ENCODE measurements around the gene GOLPH3. TPM values are rescaled to one million over a fixed set of nuclear protein-coding genes. Genes with fewer than 3 reads are reported as not detected.
"Not testable (repeated sequence)": the region's sequence is repeated elsewhere in the genome, so short reads cannot be mapped to it uniquely, and the experiment has no call there.

Gene GOLPH3
- total RNA-seq, 2 experiments from 2014 or later = 65.3 to 69.7 TPM

GRCh38 chr5:32195265-32195664 is 21.1 kb upstream of the GOLPH3 start:
- H3K36me3 Mint-ChIP-seq = no peaks in the 10 kb centered on the region
- no peaks in the 10 kb centered on the region for H3K9me3 Mint-ChIP-seq
- DNase-seq (no peak), ATAC-seq (ENCODE audit: low read depth) (no peak)
- POLR2A ChIA-PET = no interaction called here
- peaks cover 5% of the 10 kb centered on the region for H3K4me1 Mint-ChIP-seq
- H3K27ac Mint-ChIP-seq = no peak overlapping the region
- H3K4me3 Mint-ChIP-seq = no peak overlapping the region
- H3K27me3 Mint-ChIP-seq = peaks cover 20% of the 10 kb centered on the region

- ATAC-seq (ENCODE audit: low read depth) = no peak
- POLR2A ChIA-PET = no interaction called here
- Mint-ChIP-seq H3K4me1 (peaks cover 5% of the 10 kb centered on the region), H3K27me3 (peaks cover 17% of the 10 kb centered on the region), H3K9me3 (peaks cover 2% of the 10 kb centered on the region), H3K27ac (no peak overlapping the region), H3K4me3 (no peak overlapping the region), H3K36me3 (no peaks in the 10 kb centered on the region)
- DNase-seq = no peak
Measured at GRCh38 chr5:32193591-32193990, 19.5 kb upstream of the GOLPH3 start.

GRCh38 chr5:32190095-32190494 is 16.0 kb upstream of the GOLPH3 start:
- Mint-ChIP-seq H3K4me3 (no peak overlapping the region), H3K36me3 (peaks cover 2% of the 10 kb centered on the region), H3K9me3 (peaks cover 2% of the 10 kb centered on the region), H3K4me1 (peaks cover 5% of the 10 kb centered on the region), H3K27me3 (peaks cover 13% of the 10 kb centered on the region), H3K27ac (no peak overlapping the region)
- POLR2A ChIA-PET = no interaction called here
- no peak for DNase-seq
- ATAC-seq (ENCODE audit: low read depth) = no peak

GRCh38 chr5:32187675-32188074 is 13.6 kb upstream of the GOLPH3 start:
- Mint-ChIP-seq H3K9me3 (peaks cover 3% of the 10 kb centered on the region), H3K27me3 (no peaks in the 10 kb centered on the region), H3K4me3 (no peak overlapping the region), H3K4me1 (no peaks in the 10 kb centered on the region), H3K27ac (no peak overlapping the region), H3K36me3 (peaks cover 2% of the 10 kb centered on the region)
- ATAC-seq (ENCODE audit: low read depth) = no peak
- DNase-seq = no peak
- POLR2A ChIA-PET = no interaction called here

- peaks cover 4% of the 10 kb centered on the region for H3K36me3 Mint-ChIP-seq
- POLR2A ChIA-PET = no interaction called here
- H3K27me3 Mint-ChIP-seq = peaks cover 6% of the 10 kb centered on the region
- DNase-seq (no peak), ATAC-seq (ENCODE audit: low read depth) (peak; percentile 30)
- peaks cover 1% of the 10 kb centered on the region for H3K9me3 Mint-ChIP-seq
- H3K4me3 Mint-ChIP-seq = no peak overlapping the region
- no peaks in the 10 kb centered on the region for H3K4me1 Mint-ChIP-seq
- H3K27ac Mint-ChIP-seq = no peak overlapping the region
Measured at GRCh38 chr5:32182463-32183063, 8.4 kb upstream of the GOLPH3 start.

- no peak for DNase-seq
Measured at GRCh38 chr5:32173267-32174010, 680 bp downstream of the GOLPH3 start.

GRCh38 chr5:32172923-32173266 is 1.2 kb downstream of the GOLPH3 start:
- ATAC-seq (ENCODE audit: low read depth) = no peak

More at GRCh38 chr5:32173267-32174010, 680 bp downstream of the GOLPH3 start:
- no peaks in the 10 kb centered on the region for H3K9me3 Mint-ChIP-seq
- peaks cover 2% of the 10 kb centered on the region for H3K27me3 Mint-ChIP-seq
- H3K4me1 Mint-ChIP-seq = peaks cover 27% of the 10 kb centered on the region
- H3K27ac Mint-ChIP-seq = peak overlapping the region; percentile 98
- ATAC-seq (ENCODE audit: low read depth) = peak; percentile 40
- peaks cover 18% of the 10 kb centered on the region for H3K36me3 Mint-ChIP-seq
- peak overlapping the region; percentile 98 for H3K4me3 Mint-ChIP-seq
- POLR2A ChIA-PET = interaction anchor here (0.6 to 1.8 kb wide), 12 partner anchors 10 to 412 kb away, joined by 3 to 8 read pairs (median 4); partner anchors contain the start of genes MTMR12 and SUB1

GRCh38 chr5:32172186-32172911 is 1.8 kb downstream of the GOLPH3 start:
- peak overlapping the region; percentile 98 for H3K27ac Mint-ChIP-seq
- ATAC-seq (ENCODE audit: low read depth); H3K9me3 Mint-ChIP-seq; H3K27me3 Mint-ChIP-seq: not testable (repeated sequence)
- H3K4me1 Mint-ChIP-seq = peaks cover 28% of the 10 kb centered on the region
- H3K4me3 Mint-ChIP-seq = peak overlapping the region; percentile 98
- H3K36me3 Mint-ChIP-seq = peaks cover 22% of the 10 kb centered on the region
- peak; percentile 44 for DNase-seq
- POLR2A ChIA-PET = interaction anchor here (0.7 kb wide), 3 partner anchors 9 to 359 kb away, joined by 3 read pairs; no protein-coding TSS in a partner anchor

More at GRCh38 chr5:32172923-32173266, 1.2 kb downstream of the GOLPH3 start:
- peak overlapping the region; percentile 98 for H3K4me3 Mint-ChIP-seq
- no peaks in the 10 kb centered on the region for H3K9me3 Mint-ChIP-seq
- peak overlapping the region; percentile 98 for H3K27ac Mint-ChIP-seq
- DNase-seq = no peak
- no peaks in the 10 kb centered on the region for H3K27me3 Mint-ChIP-seq
- H3K36me3 Mint-ChIP-seq = peaks cover 20% of the 10 kb centered on the region
- POLR2A ChIA-PET = interaction anchor here (0.6 to 0.7 kb wide), 2 partner anchors 10 to 346 kb away, joined by 3 read pairs; no protein-coding TSS in a partner anchor
- H3K4me1 Mint-ChIP-seq = peaks cover 28% of the 10 kb centered on the region

- H3K27ac Mint-ChIP-seq = no peak overlapping the region
- H3K27me3 Mint-ChIP-seq = no peaks in the 10 kb centered on the region
- H3K36me3 Mint-ChIP-seq = peaks cover 25% of the 10 kb centered on the region
- POLR2A ChIA-PET = no interaction called here
- no peaks in the 10 kb centered on the region for H3K9me3 Mint-ChIP-seq
- peaks cover 24% of the 10 kb centered on the region for H3K4me1 Mint-ChIP-seq
- DNase-seq (no peak), ATAC-seq (ENCODE audit: low read depth) (no peak)
- H3K4me3 Mint-ChIP-seq = peak overlapping the region; percentile 25
Measured at GRCh38 chr5:32170303-32171151, 3.6 kb downstream of the GOLPH3 start.

GRCh38 chr5:32168460-32169033 is 5.6 kb downstream of the GOLPH3 start:
- DNase-seq (no peak), ATAC-seq (ENCODE audit: low read depth) (no peak)
- Mint-ChIP-seq H3K9me3 (no peaks in the 10 kb centered on the region), H3K4me3 (no peak overlapping the region), H3K27me3 (no peaks in the 10 kb centered on the region), H3K27ac (no peak overlapping the region), H3K36me3 (peaks cover 35% of the 10 kb centered on the region), H3K4me1 (peaks cover 27% of the 10 kb centered on the region)
- POLR2A ChIA-PET = interaction anchor here (0.7 kb wide), 1 partner anchor 28 kb away, joined by 3 read pairs; no protein-coding TSS in a partner anchor

GRCh38 chr5:32165597-32165996 is 8.5 kb downstream of the GOLPH3 start:
- H3K9me3 Mint-ChIP-seq = no peaks in the 10 kb centered on the region
- DNase-seq (no peak), ATAC-seq (ENCODE audit: low read depth) (no peak)
- peaks cover 21% of the 10 kb centered on the region for H3K4me1 Mint-ChIP-seq
- H3K4me3 Mint-ChIP-seq = no peak overlapping the region
- POLR2A ChIA-PET = no interaction called here
- no peak overlapping the region for H3K27ac Mint-ChIP-seq
- H3K36me3 Mint-ChIP-seq = peaks cover 32% of the 10 kb centered on the region
- no peaks in the 10 kb centered on the region for H3K27me3 Mint-ChIP-seq

GRCh38 chr5:32163785-32164184 is 10.3 kb downstream of the GOLPH3 start:
- no peak overlapping the region for H3K27ac Mint-ChIP-seq

More at GRCh38 chr5:32163785-32164184, 10.3 kb downstream of the GOLPH3 start:
- peaks cover 12% of the 10 kb centered on the region for H3K4me1 Mint-ChIP-seq
- no peak for ATAC-seq (ENCODE audit: low read depth)
- no peaks in the 10 kb centered on the region for H3K27me3 Mint-ChIP-seq
- H3K9me3 Mint-ChIP-seq = no peaks in the 10 kb centered on the region
- POLR2A ChIA-PET = interaction anchor here (0.9 kb wide), 1 partner anchor 9 kb away, joined by 3 read pairs; no protein-coding TSS in a partner anchor
- no peak overlapping the region for H3K4me3 Mint-ChIP-seq
- DNase-seq = no peak
- H3K36me3 Mint-ChIP-seq = peaks cover 27% of the 10 kb centered on the region
